GM21737 (cell line): ENCODE measurements around the gene FAM32A.
"Not testable (repeated sequence)": the region's sequence is repeated elsewhere in the genome, so short reads cannot be mapped to it uniquely, and the experiment has no call there.

Source experiments
- ATAC-seq: cut with Tn5 transposase; IDR thresholded peaks from one replicate; pipeline ENCODE4 v1.9.1; 2021; ENCODE audit warnings: mild to moderate bottlenecking, moderate library complexity; ENCODE audit not compliant: unreplicated experiment

Gene FAM32A

DNA sequence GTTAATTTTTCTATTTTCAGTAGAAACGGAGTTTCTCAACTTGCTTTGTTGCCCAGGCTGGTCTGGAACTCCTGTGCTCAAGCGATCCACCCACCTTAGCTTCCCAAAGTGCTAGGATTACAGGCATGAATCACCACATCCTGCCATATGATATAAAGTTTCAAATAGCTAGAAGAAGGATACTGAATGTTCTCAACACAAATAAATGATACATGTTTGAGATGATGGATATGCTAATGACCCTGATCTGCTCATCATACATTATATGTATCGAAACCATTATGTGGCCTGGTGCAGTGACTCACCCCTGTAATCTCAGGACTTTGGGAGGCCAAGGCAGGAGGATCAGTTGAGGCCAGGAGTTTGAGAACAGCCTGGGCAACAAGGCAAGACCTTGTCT, 23.4 kb upstream of the FAM32A start:
- ATAC-seq, result no peak

GRCh38 chr19:16164222-16164890, 20.9 kb upstream of the FAM32A start:
- ATAC-seq, result no peak

- ATAC-seq, result no peak
Measured at GRCh38 chr19:16166417-16166816, 18.8 kb upstream of the FAM32A start.

- ATAC-seq, result no peak
Measured at GRCh38 chr19:16167055-16167454, 18.2 kb upstream of the FAM32A start.

- ATAC-seq, result no peak
Measured at GRCh38 chr19:16168465-16169081, 16.6 kb upstream of the FAM32A start.

GRCh38 chr19:16170134-16170533, 15.1 kb upstream of the FAM32A start:
- ATAC-seq, result no peak

DNA sequence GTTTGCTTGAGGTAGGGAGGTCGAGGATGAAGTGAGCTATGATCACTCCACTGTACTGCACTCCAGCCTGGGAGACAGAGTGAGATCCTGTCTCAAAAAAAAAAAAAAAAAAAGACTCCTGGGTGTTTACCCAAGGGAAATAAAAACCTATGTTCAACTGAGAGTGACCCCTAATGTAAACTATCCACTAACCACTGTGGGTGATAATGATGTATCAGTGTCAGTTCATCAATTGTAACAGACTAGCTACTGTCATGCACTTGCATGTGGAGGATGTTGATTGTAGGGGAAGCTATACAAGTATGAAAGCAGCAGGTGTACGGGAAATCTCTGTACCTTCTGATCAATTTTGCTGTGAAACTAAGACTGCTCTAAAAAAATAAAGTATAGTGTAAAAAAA, 9.3 kb upstream of the FAM32A start:
- no peak for ATAC-seq

- ATAC-seq, result not testable (repeated sequence)
Measured at GRCh38 chr19:16178866-16179265, 6.3 kb upstream of the FAM32A start.

DNA sequence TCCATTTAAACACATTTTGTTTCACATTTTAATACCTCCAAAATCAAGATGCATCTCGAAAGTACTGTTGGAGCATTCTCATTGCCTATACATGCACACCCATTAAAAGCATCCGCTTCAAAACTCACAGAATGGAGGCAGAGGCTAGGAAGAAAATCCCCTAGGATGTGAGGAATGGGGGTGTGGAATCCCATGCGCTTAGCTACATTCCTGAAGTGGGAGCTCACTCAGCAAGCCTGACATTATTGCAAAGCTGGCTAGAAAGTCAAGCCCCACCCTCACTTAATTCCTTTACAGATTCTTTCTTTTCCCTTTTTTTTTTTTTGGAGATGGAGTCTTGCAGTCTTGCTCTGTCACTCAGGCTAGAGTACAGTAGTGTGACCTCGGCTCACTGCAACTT, 4.6 kb upstream of the FAM32A start:
- ATAC-seq, result no peak

- ATAC-seq, result no peak
Measured at GRCh38 chr19:16184665-16185122, 516 bp upstream of the FAM32A start.

GRCh38 chr19:16185768-16186123, 536 bp downstream of the FAM32A start:
- ATAC-seq, result peak; percentile 21

GRCh38 chr19:16188521-16188920, 3.3 kb downstream of the FAM32A start:
- ATAC-seq, result no peak

GRCh38 chr19:16190198-16190597, 5.0 kb downstream of the FAM32A start:
- ATAC-seq, result no peak

- no peak for ATAC-seq
Measured at GRCh38 chr19:16190736-16191135, 5.5 kb downstream of the FAM32A start.

DNA sequence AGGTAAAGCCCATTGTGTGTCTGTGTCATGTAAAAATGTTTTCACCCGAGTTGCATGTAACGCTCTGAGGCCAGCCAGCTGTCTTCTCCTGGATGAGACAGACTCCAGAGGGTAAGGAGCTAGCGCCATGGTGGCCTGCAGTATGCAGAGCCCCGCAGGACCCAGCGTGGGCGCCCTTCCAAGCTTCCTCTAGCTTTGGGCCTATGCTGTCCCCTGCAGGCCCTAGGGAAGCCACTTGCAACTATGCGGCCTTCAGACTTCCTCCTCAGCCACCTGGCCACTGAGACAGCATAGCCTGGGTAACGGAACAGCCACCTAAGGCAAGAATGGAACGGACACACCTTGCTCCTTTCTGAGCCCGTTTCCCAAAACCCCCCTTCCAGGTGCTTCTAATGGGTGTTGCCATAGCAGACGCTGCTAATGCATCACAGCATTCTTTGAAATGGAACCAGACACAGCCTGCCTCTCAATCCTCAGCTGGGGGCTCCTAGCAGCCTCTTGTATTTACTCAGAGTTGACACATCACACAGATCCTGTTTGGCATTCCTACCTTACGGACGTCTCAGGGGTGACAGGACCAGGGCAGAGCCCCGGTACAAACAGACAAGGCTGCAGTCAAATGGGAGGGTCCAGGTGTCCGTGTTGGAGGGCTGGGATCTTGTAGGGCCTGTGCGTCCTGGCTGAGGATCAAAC, 6.2 kb downstream of the FAM32A start:
- ATAC-seq, result no peak

GRCh38 chr19:16193466-16193865, 8.3 kb downstream of the FAM32A start:
- no peak for ATAC-seq

DNA sequence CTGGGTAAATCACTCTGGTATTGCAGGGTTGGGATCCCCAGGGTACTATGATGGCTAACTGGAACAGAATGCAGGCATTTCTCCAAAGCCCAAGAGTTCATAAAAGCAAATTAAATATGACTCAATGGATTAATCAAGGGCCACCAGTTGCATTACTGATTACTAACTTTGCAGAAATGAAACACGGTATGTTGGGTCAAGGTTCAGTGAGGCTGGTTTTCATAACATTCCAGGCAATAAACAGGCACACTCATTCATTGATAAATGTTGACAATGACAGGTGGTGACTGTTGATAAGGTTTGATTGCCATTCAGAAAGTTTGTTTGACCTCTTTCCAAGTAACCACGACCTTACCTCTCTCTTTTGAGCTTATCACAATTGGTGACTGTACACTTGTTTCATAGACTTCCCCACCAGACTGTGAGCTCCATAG, 12.0 kb downstream of the FAM32A start:
- ATAC-seq, result no peak

DNA sequence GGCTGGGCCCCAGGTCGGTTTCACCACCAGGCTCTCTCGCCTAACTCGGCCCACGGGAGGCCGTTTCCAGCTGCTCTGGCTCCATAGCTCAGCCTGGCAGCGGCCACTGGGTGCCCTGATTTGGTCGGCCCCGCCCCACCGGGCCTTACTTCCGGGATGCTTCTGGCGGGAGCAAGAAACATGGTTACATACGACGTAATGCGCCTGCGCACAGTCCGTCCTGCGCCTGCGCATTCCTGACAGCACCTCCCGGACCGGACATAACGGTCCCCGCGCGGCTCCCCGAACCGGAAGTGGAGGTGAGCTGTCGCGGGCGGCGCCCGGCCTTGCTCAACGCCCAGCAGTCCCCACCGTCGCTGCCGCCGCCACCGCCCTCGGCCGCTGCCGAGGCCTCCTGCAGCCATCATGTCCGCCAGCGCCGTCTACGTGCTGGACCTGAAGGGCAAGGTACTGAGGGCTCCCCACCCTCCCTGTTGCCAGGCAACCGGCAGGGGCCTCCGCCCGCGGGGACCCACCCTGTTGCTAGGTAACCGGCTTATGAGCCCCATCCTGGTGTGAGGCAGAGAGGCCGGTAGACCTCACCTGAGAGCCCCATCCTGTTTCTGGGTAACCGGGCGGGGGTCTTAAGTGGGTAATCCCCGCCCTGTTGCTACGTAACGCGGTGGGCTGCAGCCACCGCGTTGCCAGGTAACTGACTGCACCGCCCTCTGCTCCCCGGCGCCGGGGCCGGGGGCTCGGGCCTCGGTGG, 12.6 kb downstream of the FAM32A start, which contains the start of gene AP1M1:
Gene AP1M1 (plus strand): TSS at position 290 of the 748 bp plus-strand sequence. CDS start 116 bp downstream, at position 406.
- ATAC-seq, result peak; percentile 77

GRCh38 chr19:16198370-16198651, 13.1 kb downstream of the FAM32A start:
- ATAC-seq, result peak; percentile 6

DNA sequence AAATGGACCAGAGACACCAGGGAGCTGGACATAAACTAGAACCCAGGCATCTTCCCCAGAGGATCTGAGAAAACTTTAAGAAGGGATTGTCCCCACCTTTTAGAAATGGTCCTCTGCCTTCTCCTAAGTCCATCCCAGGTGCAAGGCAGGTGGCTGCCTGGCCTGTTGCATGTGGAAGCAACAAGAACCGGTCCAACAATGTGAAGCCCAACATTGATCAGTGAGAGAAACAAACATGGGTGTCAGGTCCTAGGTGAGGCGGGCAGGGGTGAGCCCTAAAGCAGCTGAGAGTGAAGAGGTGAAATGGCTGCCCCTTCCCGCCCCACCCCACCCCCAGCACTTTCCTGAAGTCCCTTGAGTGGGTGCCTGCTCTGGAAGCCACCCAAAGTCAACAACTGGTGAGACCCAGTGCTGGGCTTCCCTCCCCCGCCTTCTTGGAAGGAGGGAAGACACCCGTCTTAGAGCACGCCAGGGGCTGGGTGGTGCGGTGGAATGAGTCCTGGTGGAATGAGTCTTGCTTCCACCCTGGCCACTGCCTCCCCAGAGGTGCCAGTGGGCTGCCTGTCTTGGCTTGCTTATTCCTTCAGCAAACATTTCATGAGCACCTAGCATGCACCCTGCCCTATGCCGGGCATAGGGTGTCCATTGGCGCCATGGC, 14.2 kb downstream of the FAM32A start:
- ATAC-seq, result no peak
